BLaER1 (cell line): ENCODE measurements around the gene KIAA0040.

ENCODE experiments used
- H3K27ac ChIP-seq: shearing (Covaris generic); formaldehyde crosslinking; 2 replicates; pipeline ENCODE4 v1.8.1; 2022
- H3K27me3 ChIP-seq: shearing (Covaris generic); formaldehyde crosslinking; 2 replicates; pipeline ENCODE4 v1.8.1; 2022
- H3K36me3 ChIP-seq: shearing (Covaris generic); formaldehyde crosslinking; 2 replicates; pipeline ENCODE4 v1.8.1; 2022
- H3K4me1 ChIP-seq: shearing (Covaris generic); formaldehyde crosslinking; 2 replicates; pipeline ENCODE4 v1.8.1; 2022
- H3K4me2 ChIP-seq: shearing (Covaris generic); formaldehyde crosslinking; 2 replicates; pipeline ENCODE4 v1.8.1; 2022
- H3K4me3 ChIP-seq: shearing (Covaris generic); formaldehyde crosslinking; 2 replicates; pipeline ENCODE4 v1.8.1; 2022
- H3K9ac ChIP-seq: shearing (Covaris generic); formaldehyde crosslinking; 2 replicates; pipeline ENCODE4 v1.8.1; 2022
- H3K9me3 ChIP-seq: shearing (Covaris generic); formaldehyde crosslinking; 2 replicates; pipeline ENCODE4 v1.8.1; 2022
- H4K20me1 ChIP-seq: shearing (Covaris generic); formaldehyde crosslinking; 2 replicates; pipeline ENCODE4 v1.8.1; 2022
- Cebpa-rat ChIP-seq: shearing (Covaris generic); IDR thresholded peaks from 2 replicates; pipeline ENCODE4 v1.8.1; 2022

The KIAA0040 gene

GRCh38 chr1:175192630-175193526, at the start of gene KIAA0040:
Gene KIAA0040, minus strand, starts transcription at chr1:175192776. Its CDS starts 31,763 bp downstream, at chr1:175161013.
- TF ChIP-seq Cebpa-rat: no peak
- no peaks in the 10 kb centered on the region for H3K27me3 ChIP-seq
- no peaks in the 10 kb centered on the region for H3K9me3 ChIP-seq
- H3K9ac ChIP-seq: peak within 1 kb of the TSS; percentile 84
- H4K20me1 ChIP-seq: no peaks in the 10 kb centered on the region
- peak within 1 kb of the TSS; percentile 77 for H3K27ac ChIP-seq
- peaks cover 87% of the 10 kb centered on the region for H3K4me1 ChIP-seq
- peak within 1 kb of the TSS; percentile 92 for H3K4me2 ChIP-seq
- no peaks in the 10 kb centered on the region for H3K36me3 ChIP-seq
- peak within 1 kb of the TSS; percentile 72 for H3K4me3 ChIP-seq

GRCh38 chr1:175237389-175237788, 44.8 kb upstream of the KIAA0040 start:
- Histone ChIP-seq H3K4me1 (peaks cover 8% of the 10 kb centered on the region; the same call in 1 of the 2 replicates), H3K9ac (no peak overlapping the region), H3K27ac (no peak overlapping the region), H4K20me1 (no peaks in the 10 kb centered on the region), H3K36me3 (no peaks in the 10 kb centered on the region), H3K4me3 (no peak overlapping the region), H3K27me3 (no peaks in the 10 kb centered on the region), H3K9me3 (0 out of 2 replicates have a peak, but pooled peaks cover 8% of the 10 kb centered on the region), H3K4me2 (no peak overlapping the region)
- no peak for TF ChIP-seq Cebpa-rat

- Histone ChIP-seq H3K9me3 (peaks cover 12% of the 10 kb centered on the region; the same call in 1 of the 2 replicates), H3K4me2 (0 out of 2 replicates have a peak overlapping the region, but pooled peaks have one; percentile 7), H3K4me1 (peaks cover 8% of the 10 kb centered on the region; the same call in 1 of the 2 replicates), H3K27me3 (no peaks in the 10 kb centered on the region), H3K4me3 (no peak overlapping the region), H4K20me1 (no peaks in the 10 kb centered on the region), H3K9ac (no peak overlapping the region), H3K27ac (no peak overlapping the region), H3K36me3 (no peaks in the 10 kb centered on the region)
- TF ChIP-seq Cebpa-rat: no peak
Measured at GRCh38 chr1:175234639-175235038, 42.1 kb upstream of the KIAA0040 start.

GRCh38 chr1:175232335-175232734, 39.8 kb upstream of the KIAA0040 start:
- no peak overlapping the region for H3K27ac ChIP-seq
- TF ChIP-seq Cebpa-rat: no peak
- H3K9me3 ChIP-seq: peaks cover 12% of the 10 kb centered on the region; the same call in 1 of the 2 replicates

GRCh38 chr1:175225805-175226129, 33.2 kb upstream of the KIAA0040 start:
- Histone ChIP-seq H3K27ac (no peak overlapping the region), H4K20me1 (no peaks in the 10 kb centered on the region), H3K27me3 (no peaks in the 10 kb centered on the region), H3K36me3 (no peaks in the 10 kb centered on the region), H3K4me2 (peak overlapping the region; percentile 59), H3K4me3 (no peak overlapping the region), H3K9ac (no peak overlapping the region), H3K9me3 (no peaks in the 10 kb centered on the region), H3K4me1 (peaks cover 10% of the 10 kb centered on the region)
- no peak for TF ChIP-seq Cebpa-rat

More at GRCh38 chr1:175232335-175232734, 39.8 kb upstream of the KIAA0040 start:
- no peak overlapping the region for H3K4me2 ChIP-seq
- no peaks in the 10 kb centered on the region for H3K27me3 ChIP-seq
- H4K20me1 ChIP-seq: no peaks in the 10 kb centered on the region
- no peaks in the 10 kb centered on the region for H3K36me3 ChIP-seq
- H3K9ac ChIP-seq: no peak overlapping the region
- H3K4me1 ChIP-seq: peaks cover 8% of the 10 kb centered on the region; the same call in 1 of the 2 replicates
- H3K4me3 ChIP-seq: no peak overlapping the region

GRCh38 chr1:175222296-175222938, 29.8 kb upstream of the KIAA0040 start:
- Histone ChIP-seq H4K20me1 (no peaks in the 10 kb centered on the region), H3K27me3 (no peaks in the 10 kb centered on the region), H3K27ac (no peak overlapping the region), H3K4me1 (peaks cover 39% of the 10 kb centered on the region), H3K9ac (no peak overlapping the region), H3K36me3 (no peaks in the 10 kb centered on the region), H3K4me2 (no peak overlapping the region), H3K4me3 (no peak overlapping the region), H3K9me3 (no peaks in the 10 kb centered on the region)
- no peak for TF ChIP-seq Cebpa-rat

GRCh38 chr1:175221557-175222175, 29.1 kb upstream of the KIAA0040 start:
- no peaks in the 10 kb centered on the region for H3K27me3 ChIP-seq
- no peaks in the 10 kb centered on the region for H3K36me3 ChIP-seq

GRCh38 chr1:175220853-175221556, 28.4 kb upstream of the KIAA0040 start:
- no peak overlapping the region for H3K4me2 ChIP-seq
- H3K4me3 ChIP-seq: no peak overlapping the region
- H3K4me1 ChIP-seq: peaks cover 43% of the 10 kb centered on the region
- H3K9ac ChIP-seq: no peak overlapping the region
- H3K36me3 ChIP-seq: no peaks in the 10 kb centered on the region
- no peaks in the 10 kb centered on the region for H3K27me3 ChIP-seq
- no peaks in the 10 kb centered on the region for H3K9me3 ChIP-seq
- no peak for TF ChIP-seq Cebpa-rat
- H4K20me1 ChIP-seq: no peaks in the 10 kb centered on the region
- no peak overlapping the region for H3K27ac ChIP-seq

More at GRCh38 chr1:175221557-175222175, 29.1 kb upstream of the KIAA0040 start:
- Histone ChIP-seq H3K9ac (no peak overlapping the region), H3K27ac (no peak overlapping the region), H4K20me1 (no peaks in the 10 kb centered on the region), H3K4me2 (no peak overlapping the region), H3K9me3 (no peaks in the 10 kb centered on the region), H3K4me1 (peaks cover 43% of the 10 kb centered on the region), H3K4me3 (no peak overlapping the region)
- TF ChIP-seq Cebpa-rat: no peak

GRCh38 chr1:175219774-175220173, 27.2 kb upstream of the KIAA0040 start:
- Histone ChIP-seq H3K36me3 (no peaks in the 10 kb centered on the region), H3K9ac (no peak overlapping the region), H3K9me3 (no peaks in the 10 kb centered on the region), H3K27ac (no peak overlapping the region), H3K4me3 (no peak overlapping the region), H3K27me3 (no peaks in the 10 kb centered on the region), H4K20me1 (no peaks in the 10 kb centered on the region), H3K4me2 (peak overlapping the region; percentile 53), H3K4me1 (peaks cover 38% of the 10 kb centered on the region)
- no peak for TF ChIP-seq Cebpa-rat
